ENCODE measurements around the gene NDUFC2.

NDUFC2 gene

DNA sequence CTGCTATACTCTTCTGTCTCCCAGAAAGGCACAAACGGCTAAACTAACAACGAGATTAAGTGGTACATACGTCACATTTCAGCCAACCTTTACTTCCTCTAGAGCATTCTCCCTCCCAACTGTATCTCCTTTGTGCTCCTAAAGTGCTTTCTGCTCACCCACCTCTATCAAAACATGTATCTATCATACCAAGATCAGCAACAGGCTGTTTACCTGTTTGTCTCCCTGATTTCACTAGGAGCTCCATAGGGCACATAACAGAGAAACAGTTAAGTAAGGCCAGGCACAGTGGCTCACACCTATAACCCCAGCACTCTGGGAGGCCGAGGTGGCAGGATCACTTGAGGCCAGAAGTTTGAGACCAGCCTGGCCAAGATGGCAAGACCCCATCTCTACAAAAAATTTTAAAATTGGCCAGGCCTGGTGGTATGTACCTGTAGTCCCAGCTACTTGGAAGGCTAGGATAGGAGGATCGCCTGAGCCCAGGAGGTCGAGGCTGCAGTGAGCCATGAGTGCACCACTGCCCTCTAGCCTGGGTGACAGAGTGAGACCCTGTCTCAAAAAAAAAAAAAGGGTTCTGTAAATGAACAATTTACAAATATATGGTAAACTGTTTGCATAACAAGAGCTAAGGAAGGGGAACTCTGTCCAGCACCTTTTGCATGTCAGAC is 2.8 kb downstream of the NDUFC2 start:
- DNase-seq (ENCODE audit: extremely low read depth, insufficient read length), result no peak
- Histone ChIP-seq H3K4me3 (replicated peaks; ENCODE audit: low read depth, low read length) (no peak overlapping the region), H3K36me3 (ENCODE audit: control insufficient read depth, insufficient read depth, low read length) (peaks cover 2% of the 10 kb centered on the region; the same call in 1 of the 2 replicates), H3K27me3 (replicated peaks; ENCODE audit: control insufficient read depth, insufficient read depth, low read length) (no peaks in the 10 kb centered on the region)
- TF ChIP-seq, protein P1, sequence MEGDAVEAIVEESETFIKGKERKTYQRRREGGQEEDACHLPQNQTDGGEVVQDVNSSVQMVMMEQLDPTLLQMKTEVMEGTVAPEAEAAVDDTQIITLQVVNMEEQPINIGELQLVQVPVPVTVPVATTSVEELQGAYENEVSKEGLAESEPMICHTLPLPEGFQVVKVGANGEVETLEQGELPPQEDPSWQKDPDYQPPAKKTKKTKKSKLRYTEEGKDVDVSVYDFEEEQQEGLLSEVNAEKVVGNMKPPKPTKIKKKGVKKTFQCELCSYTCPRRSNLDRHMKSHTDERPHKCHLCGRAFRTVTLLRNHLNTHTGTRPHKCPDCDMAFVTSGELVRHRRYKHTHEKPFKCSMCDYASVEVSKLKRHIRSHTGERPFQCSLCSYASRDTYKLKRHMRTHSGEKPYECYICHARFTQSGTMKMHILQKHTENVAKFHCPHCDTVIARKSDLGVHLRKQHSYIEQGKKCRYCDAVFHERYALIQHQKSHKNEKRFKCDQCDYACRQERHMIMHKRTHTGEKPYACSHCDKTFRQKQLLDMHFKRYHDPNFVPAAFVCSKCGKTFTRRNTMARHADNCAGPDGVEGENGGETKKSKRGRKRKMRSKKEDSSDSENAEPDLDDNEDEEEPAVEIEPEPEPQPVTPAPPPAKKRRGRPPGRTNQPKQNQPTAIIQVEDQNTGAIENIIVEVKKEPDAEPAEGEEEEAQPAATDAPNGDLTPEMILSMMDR (IDR thresholded peaks at IDR 0.05; ENCODE audit: insufficient read depth, low read length, poor library complexity, severe bottlenecking), result no peak

DNA sequence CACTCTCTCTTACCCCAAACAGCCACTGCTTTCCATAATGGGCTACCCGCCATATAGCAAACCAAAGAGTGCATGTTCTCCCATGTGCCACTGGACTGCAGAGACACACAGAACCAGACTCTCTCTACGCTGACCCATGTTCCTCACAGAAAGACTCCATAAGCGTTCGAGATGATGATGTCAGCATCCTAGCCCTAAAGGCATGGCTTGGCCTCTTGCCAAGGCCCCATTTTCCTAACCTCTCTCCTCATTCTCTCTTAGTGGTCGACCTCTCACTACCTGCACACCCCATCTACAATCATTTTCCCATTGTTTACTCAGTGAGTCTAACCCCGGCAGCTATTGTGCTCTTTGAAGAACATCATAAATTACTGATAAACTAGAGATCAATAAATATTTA is 4.9 kb downstream of the NDUFC2 start:
- Histone ChIP-seq H3K4me3 (replicated peaks; ENCODE audit: low read depth, low read length) (no peak overlapping the region), H3K36me3 (ENCODE audit: control insufficient read depth, insufficient read depth, low read length) (peaks cover 4% of the 10 kb centered on the region)
- no peak for DNase-seq (ENCODE audit: extremely low read depth, insufficient read length)

DNA sequence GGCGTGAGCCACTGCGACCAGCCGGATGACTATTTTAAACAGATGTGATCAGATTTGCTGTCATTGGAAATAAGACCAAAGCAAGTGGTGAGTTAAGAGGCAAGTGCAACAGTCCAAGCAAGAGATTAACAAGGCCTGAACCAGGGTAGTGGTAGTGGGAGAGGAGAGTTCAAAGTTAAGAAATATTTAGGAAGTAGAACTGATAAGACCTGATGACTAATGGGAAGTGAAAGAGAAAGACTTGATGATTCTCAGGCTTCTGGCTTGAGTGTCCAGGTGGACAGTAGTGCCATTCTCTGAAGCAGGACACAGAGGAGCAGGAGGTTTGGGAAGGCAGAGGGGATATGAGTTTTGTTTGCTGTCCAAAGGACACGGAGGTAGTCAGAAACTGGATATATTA is 7.2 kb downstream of the NDUFC2 start:
- TF ChIP-seq, protein P1 (IDR thresholded peaks at IDR 0.05; ENCODE audit: insufficient read depth, low read length, poor library complexity, severe bottlenecking), result no peak
- peaks cover 7% of the 10 kb centered on the region for H3K36me3 ChIP-seq (ENCODE audit: control insufficient read depth, insufficient read depth, low read length)
- no peak for DNase-seq (ENCODE audit: extremely low read depth, insufficient read length)
- H3K4me3 ChIP-seq (replicated peaks; ENCODE audit: low read depth, low read length), result no peak overlapping the region
- H3K27me3 ChIP-seq (replicated peaks; ENCODE audit: control insufficient read depth, insufficient read depth, low read length), result no peaks in the 10 kb centered on the region

More for the DNA sequence above, 4.9 kb downstream of the NDUFC2 start:
- H3K27me3 ChIP-seq (replicated peaks; ENCODE audit: control insufficient read depth, insufficient read depth, low read length), result no peaks in the 10 kb centered on the region
- TF ChIP-seq, protein P1 (IDR thresholded peaks at IDR 0.05; ENCODE audit: insufficient read depth, low read length, poor library complexity, severe bottlenecking), result no peak

DNA sequence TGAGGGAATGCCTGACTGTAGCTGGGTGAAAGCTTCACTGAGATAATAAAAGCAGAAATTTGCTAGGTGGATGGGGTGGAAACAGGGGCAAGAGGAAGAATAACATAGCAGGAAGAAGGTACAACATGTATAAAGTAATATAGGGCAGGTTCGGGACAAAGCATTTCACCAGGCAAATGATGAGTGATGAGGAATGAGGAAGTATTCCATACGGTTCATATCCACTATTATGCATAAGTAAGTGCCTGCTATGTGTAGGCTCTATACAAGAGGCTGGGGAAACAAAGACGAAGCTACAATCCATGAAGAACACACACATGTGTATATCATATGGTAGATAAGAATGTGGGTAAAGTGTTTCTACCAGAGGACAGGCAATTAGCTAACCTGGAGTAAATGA is 7.9 kb downstream of the NDUFC2 start:
- Histone ChIP-seq H3K4me3 (replicated peaks; ENCODE audit: low read depth, low read length) (no peak overlapping the region), H3K27me3 (replicated peaks; ENCODE audit: control insufficient read depth, insufficient read depth, low read length) (no peaks in the 10 kb centered on the region), H3K36me3 (ENCODE audit: control insufficient read depth, insufficient read depth, low read length) (peaks cover 7% of the 10 kb centered on the region)
- no peak for DNase-seq (ENCODE audit: extremely low read depth, insufficient read length)
- TF ChIP-seq, protein P1 (IDR thresholded peaks at IDR 0.05; ENCODE audit: insufficient read depth, low read length, poor library complexity, severe bottlenecking), result no peak

DNA sequence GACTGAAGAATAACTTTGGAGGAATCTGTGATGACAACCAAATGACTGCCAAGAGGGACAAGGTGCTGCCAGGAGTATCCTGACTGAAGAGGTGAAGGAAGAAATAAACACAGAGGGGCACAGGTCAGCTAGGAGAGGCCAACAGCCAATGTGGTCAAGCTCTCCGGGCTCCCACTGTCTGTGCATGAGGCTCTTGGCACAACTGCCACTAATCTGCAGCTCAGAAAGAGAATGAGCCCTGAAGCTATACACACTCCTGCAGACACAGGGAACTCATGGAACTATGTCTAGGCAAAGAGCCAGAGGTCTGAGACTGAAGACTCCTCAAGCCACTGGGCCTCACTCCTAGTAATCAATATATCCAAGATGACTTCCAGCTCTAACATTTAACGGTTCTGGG is 9.0 kb downstream of the NDUFC2 start:
- no peaks in the 10 kb centered on the region for H3K27me3 ChIP-seq (replicated peaks; ENCODE audit: control insufficient read depth, insufficient read depth, low read length)
- peaks cover 7% of the 10 kb centered on the region for H3K36me3 ChIP-seq (ENCODE audit: control insufficient read depth, insufficient read depth, low read length)
- H3K4me3 ChIP-seq (replicated peaks; ENCODE audit: low read depth, low read length), result no peak overlapping the region
- TF ChIP-seq, protein P1 (IDR thresholded peaks at IDR 0.05; ENCODE audit: insufficient read depth, low read length, poor library complexity, severe bottlenecking), result no peak
- DNase-seq (ENCODE audit: extremely low read depth, insufficient read length), result no peak

DNA sequence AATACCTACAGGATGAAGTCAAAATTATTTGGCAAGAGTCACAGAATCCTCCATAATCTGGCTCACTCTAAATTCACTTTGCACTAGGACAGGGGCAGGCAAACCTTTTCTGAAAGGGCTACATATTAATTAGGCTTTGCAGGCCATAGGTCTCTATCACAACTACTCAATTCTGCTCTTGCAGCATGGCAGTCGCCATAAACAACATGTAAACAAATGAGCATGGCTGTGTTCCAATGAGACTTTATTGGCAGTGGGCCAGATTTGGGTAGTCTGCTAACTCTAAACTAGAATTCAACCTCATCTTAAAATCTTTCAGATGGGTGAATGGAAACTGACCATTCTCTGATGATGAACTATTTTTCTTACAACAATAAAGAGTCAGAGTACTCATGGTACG is 10.2 kb downstream of the NDUFC2 start:
- peaks cover 5% of the 10 kb centered on the region for H3K36me3 ChIP-seq (ENCODE audit: control insufficient read depth, insufficient read depth, low read length)
- no peaks in the 10 kb centered on the region for H3K27me3 ChIP-seq (replicated peaks; ENCODE audit: control insufficient read depth, insufficient read depth, low read length)
- H3K4me3 ChIP-seq (replicated peaks; ENCODE audit: low read depth, low read length), result no peak overlapping the region
- TF ChIP-seq, protein P1 (IDR thresholded peaks at IDR 0.05; ENCODE audit: insufficient read depth, low read length, poor library complexity, severe bottlenecking), result no peak
- DNase-seq (ENCODE audit: extremely low read depth, insufficient read length), result no peak

All from GM06990 (cell line).